K562 (cell line): Measurements from ENCODE around the gene UQCC2. TPM values are rescaled to one million over a fixed set of nuclear protein-coding genes. Genes with fewer than 3 reads are reported as not detected.

Source experiments
- BCL6 ChIP-seq: fragments of 250-450 bp; sonication (Bioruptor Pico); IDR thresholded peaks from 2 replicates; pipeline ENCODE4 v1.4.0; 2020
- FOXJ3 ChIP-seq: sonication (generic); formaldehyde crosslinking; IDR thresholded peaks from 2 replicates; pipeline ENCODE4 v1.4.0; 2020; ENCODE audit warnings: mild to moderate bottlenecking, missing genetic modification reagents
- FOXP4 ChIP-seq: sonication (generic); formaldehyde crosslinking; IDR thresholded peaks from 2 replicates; pipeline ENCODE4 v1.8.0; 2022; ENCODE audit warnings: mild to moderate bottlenecking, missing genetic modification reagents, borderline replicate concordance
- MBD1 ChIP-seq: fragments of 250-450 bp; sonication (Bioruptor Pico); IDR thresholded peaks from 2 replicates; pipeline ENCODE4 v1.8.0; 2022; ENCODE audit warnings: inconsistent platforms
- NR3C1 ChIP-seq: sonication (generic); formaldehyde crosslinking; IDR thresholded peaks from 2 replicates; pipeline ENCODE4 v1.8.1; 2022; ENCODE audit warnings: missing genetic modification reagents
- NR4A1 ChIP-seq, 2 experiments: fragments of 250-450 bp in 1 of 2; fragments of 450-650 bp in 1 of 2; sonication (Bioruptor Pico) in 1 of 2; IDR thresholded peaks; 2 replicates each; pipeline versions ENCODE4 v1.4.0 to v1.6.1; 2016 to 2020; ENCODE audit warnings: mild to moderate bottlenecking in 2 of 2, missing compliant biosample characterization in 1 of 2, missing genetic modification characterization in 1 of 2, moderate library complexity in 1 of 2
- NRF1 ChIP-seq, 2 experiments: fragments of 450-650 bp; IDR thresholded peaks in 1 of 2; conservative IDR thresholded peaks in 1 of 2; 2 replicates each; pipeline ENCODE4 v1.6.1; 2014; ENCODE audit warnings: mild to moderate bottlenecking in 2 of 2
- PCBP1 ChIP-seq: fragments of 200-400 bp; formaldehyde crosslinking; IDR thresholded peaks from 2 replicates; pipeline ENCODE4 v1.6.1; 2018; ENCODE audit warnings: mild to moderate bottlenecking, low read depth, low read length; ENCODE audit not compliant: poor library complexity, severe bottlenecking
- POLR2B ChIP-seq: fragments of 450-650 bp; IDR thresholded peaks from 2 replicates; pipeline ENCODE4 v1.6.1; 2018; ENCODE audit warnings: low read depth; ENCODE audit not compliant: partially characterized antibody
- RNF219 ChIP-seq: fragments of 250-450 bp; sonication (Bioruptor Pico); IDR thresholded peaks from 2 replicates; pipeline ENCODE4 v1.5.0; 2022; ENCODE audit warnings: mild to moderate bottlenecking
- SMAD4 ChIP-seq: fragments of 250-450 bp; sonication (Bioruptor Pico); conservative IDR thresholded peaks from 2 replicates; pipeline ENCODE4 v1.8.0; 2021; ENCODE audit warnings: inconsistent platforms, mild to moderate bottlenecking, moderate library complexity
- TCFL5 ChIP-seq: fragments of 250-450 bp; sonication (Bioruptor Pico); conservative IDR thresholded peaks from 2 replicates; pipeline ENCODE4 v1.6.1; 2021; ENCODE audit warnings: mild to moderate bottlenecking, moderate library complexity, matching md5 sums
- ZFPM2 ChIP-seq: fragments of 250-450 bp; sonication (Bioruptor Pico); IDR thresholded peaks from 2 replicates; pipeline ENCODE4 v1.5.1; 2022; ENCODE audit warnings: mild to moderate bottlenecking
- ZNF133 ChIP-seq: fragments of 250-450 bp; sonication (Bioruptor Pico); IDR thresholded peaks from 2 replicates; pipeline ENCODE4 v1.4.0; 2020; ENCODE audit warnings: mild to moderate bottlenecking
- ZNF143 ChIP-seq: sonication (generic); formaldehyde crosslinking; IDR thresholded peaks from 2 replicates; pipeline ENCODE4 v1.9.0; 2022; ENCODE audit warnings: mild to moderate bottlenecking, missing genetic modification reagents
- ZNF239 ChIP-seq: fragments of 250-450 bp; sonication (Bioruptor Pico); IDR thresholded peaks from 2 replicates; pipeline ENCODE4 v1.4.0; 2020; ENCODE audit warnings: mild to moderate bottlenecking
- ZNF764 ChIP-seq: fragments of 250-450 bp; sonication (Bioruptor Pico); IDR thresholded peaks from 2 replicates; pipeline ENCODE4 v1.4.0; 2020; ENCODE audit warnings: low read depth, mild to moderate bottlenecking, moderate library complexity
- polyA plus RNA-seq, 8 experiments: library from polyadenylated mRNA; depleted of rRNA in 4 of 8; stranded (reverse) in 5 of 8; unstranded in 3 of 8; fragments of >200 nt; fragmentation: Nextera tagmentation in 2 of 8; fragmentation: Illumina TruSeq in 1 of 8; extraction: Ambion mirVana in 2 of 8; extraction: Trizol in 1 of 8; gene quantifications; 2 replicates each; pipeline versions ENCODE4 v1.2.1 to v1.2.3, GENCODE V29; 2011 to 2014; ENCODE audit warnings: inconsistent platforms in 1 of 8, missing spikeins in 1 of 8
- total RNA-seq, 7 experiments: library from RNA; depleted of rRNA in 6 of 7; stranded (reverse); fragments of >200 nt in 6 of 7; fragmentation: Illumina TruSeq in 2 of 7; extraction: Trizol in 2 of 7; gene quantifications; 2 replicates each; pipeline versions ENCODE4 v1.2.1 to v1.2.3, GENCODE V29; 2011 to 2021; ENCODE audit warnings: low replicate concordance in 1 of 7
- TF ChIP-seq, protein P1 (sequence below): fragments of 250-450 bp; sonication (Bioruptor Pico); IDR thresholded peaks from 2 replicates; pipeline ENCODE4 v1.8.0; 2021; ENCODE audit warnings: mild to moderate bottlenecking, moderate library complexity

The UQCC2 gene
- total and polyA plus RNA-seq, 9 of the 15 experiments (the other 6 are each of a cell fraction or from before 2014, with no cell fraction given), result 58.5 to 927 (median 158) TPM

GRCh38 chr6:33711140-33712129 is at the start of gene UQCC2 (continued):
- TF ChIP-seq FOXJ3 (CRISPR knock-in tag) (no peak), FOXP4 (CRISPR knock-in tag) (peak; percentile 81; the same call in 1 of the 2 replicates), NR4A1 (CRISPR knock-in tag; IDR thresholded peaks at IDR 0.05) (peak; percentile 56), NR4A1 (tag; IDR thresholded peaks at IDR 0.05) (0 out of 2 replicates have a peak, but pooled peaks have one; percentile 38), ZNF143 (no peak), NR3C1 (CRISPR knock-in tag) (no peak), ZNF239 (0 out of 2 replicates have a peak, but pooled peaks have one; percentile 4), NRF1 (conservative IDR thresholded peaks at IDR 0.05 in 1 of 2, IDR thresholded peaks at IDR 0.05 in 1 of 2) (peak; percentile 99), RNF219 (CRISPR knock-in tag) (no peak), ZFPM2 (no peak), BCL6 (CRISPR knock-in tag) (no peak), PCBP1 (peak; percentile 80), ZNF764 (no peak), MBD1 (CRISPR knock-in tag) (no peak), ZNF133 (no peak), SMAD4 (CRISPR knock-in tag) (no peak; the same call in 1 of the 2 replicates), POLR2B (peak; percentile 98), TCFL5 (no peak)
- TF ChIP-seq, protein P1, sequence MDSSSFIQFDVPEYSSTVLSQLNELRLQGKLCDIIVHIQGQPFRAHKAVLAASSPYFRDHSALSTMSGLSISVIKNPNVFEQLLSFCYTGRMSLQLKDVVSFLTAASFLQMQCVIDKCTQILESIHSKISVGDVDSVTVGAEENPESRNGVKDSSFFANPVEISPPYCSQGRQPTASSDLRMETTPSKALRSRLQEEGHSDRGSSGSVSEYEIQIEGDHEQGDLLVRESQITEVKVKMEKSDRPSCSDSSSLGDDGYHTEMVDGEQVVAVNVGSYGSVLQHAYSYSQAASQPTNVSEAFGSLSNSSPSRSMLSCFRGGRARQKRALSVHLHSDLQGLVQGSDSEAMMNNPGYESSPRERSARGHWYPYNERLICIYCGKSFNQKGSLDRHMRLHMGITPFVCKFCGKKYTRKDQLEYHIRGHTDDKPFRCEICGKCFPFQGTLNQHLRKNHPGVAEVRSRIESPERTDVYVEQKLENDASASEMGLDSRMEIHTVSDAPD (CRISPR knock-in tag), result no peak
